ENCODE data around the gene ILKAP.

The ILKAP gene

GRCh38 chr2:238169048-238169707 is 34.3 kb downstream of the ILKAP start:
- ChIA-PET CTCF (no interaction called here), POLR2A (no interaction called here)
- Histone ChIP-seq H3K9me3 (ENCODE audit: control extremely low read depth in 1 of 5, control insufficient read depth in 4 of 5, insufficient read depth in 2 of 5, low read depth in 1 of 5, low read length in 4 of 5) (no peaks in the 10 kb centered on the region), H3K4me3 (ENCODE audit: control insufficient read depth in 1 of 7, extremely low read depth in 1 of 7, insufficient read depth in 4 of 7, low read depth in 2 of 7, low read length in 6 of 7) (no peak overlapping the region), H3K36me3 (ENCODE audit: control insufficient read depth in 4 of 4, insufficient read depth in 4 of 4, low read length in 3 of 4) (peaks cover 2 to 52% (median 34%) of the 10 kb centered on the region in 4 experiments), H3K27ac (ENCODE audit: insufficient read depth in 1 of 2, low read depth in 1 of 2, low read length in 2 of 2, poor library complexity in 1 of 2, severe bottlenecking in 2 of 2) (no peak overlapping the region), H3K27me3 (replicated peaks in 2 of 5; ENCODE audit: control insufficient read depth in 4 of 5, insufficient read depth in 5 of 5, low read length in 4 of 5) (peaks cover 0 to 17% (median 2%) of the 10 kb centered on the region in 5 experiments), H3K4me1 (ENCODE audit: control extremely low read depth in 1 of 4, control insufficient read depth in 4 of 4, insufficient read depth in 4 of 4, low read length in 3 of 4) (peaks cover 0 to under 1% (median 0%) of the 10 kb centered on the region in 4 experiments)
- DNase-seq = no peak
- WGBS (ENCODE audit: insufficient coverage) = 86% methylated on average over 1 of the region's 6 CpGs

GRCh38 chr2:238168196-238169047 is 35.1 kb downstream of the ILKAP start:
- peaks cover 0 to 8% (median 5%) of the 10 kb centered on the region in 4 experiments for H3K4me1 ChIP-seq (ENCODE audit: control extremely low read depth in 1 of 4, control insufficient read depth in 4 of 4, insufficient read depth in 4 of 4, low read length in 3 of 4)
- no peak overlapping the region for H3K27ac ChIP-seq (ENCODE audit: insufficient read depth in 1 of 2, low read depth in 1 of 2, low read length in 2 of 2, poor library complexity in 1 of 2, severe bottlenecking in 2 of 2)
- WGBS (ENCODE audit: insufficient coverage) = 92% methylated on average over 2 of the region's 13 CpGs
- ChIA-PET CTCF (interaction anchor here (0.6 kb wide), 1 partner anchor 23 kb away, joined by 3 read pairs; no protein-coding TSS in a partner anchor), POLR2A (interaction anchor here (0.6 kb wide), 1 partner anchor 357 kb away, joined by 4 read pairs; no protein-coding TSS in a partner anchor)
- H3K9me3 ChIP-seq (ENCODE audit: control extremely low read depth in 1 of 5, control insufficient read depth in 4 of 5, insufficient read depth in 2 of 5, low read depth in 1 of 5, low read length in 4 of 5) = no peaks in the 10 kb centered on the region
- H3K4me3 ChIP-seq (ENCODE audit: control insufficient read depth in 1 of 7, extremely low read depth in 1 of 7, insufficient read depth in 4 of 7, low read depth in 2 of 7, low read length in 6 of 7) = no peak overlapping the region
- peak in 2 of 3 donors; percentile 21 to 32 for DNase-seq
- H3K36me3 ChIP-seq (ENCODE audit: control insufficient read depth in 4 of 4, insufficient read depth in 4 of 4, low read length in 3 of 4) = peaks cover 0 to 48% (median 29%) of the 10 kb centered on the region in 4 experiments
- H3K27me3 ChIP-seq (replicated peaks in 2 of 5; ENCODE audit: control insufficient read depth in 4 of 5, insufficient read depth in 5 of 5, low read length in 4 of 5) = peaks cover 0 to 24% (median 3%) of the 10 kb centered on the region in 5 experiments

- Histone ChIP-seq H3K27me3 (replicated peaks in 2 of 5; ENCODE audit: control insufficient read depth in 4 of 5, insufficient read depth in 5 of 5, low read length in 4 of 5) (peaks cover 0 to 31% (median 9%) of the 10 kb centered on the region in 5 experiments), H3K4me3 (ENCODE audit: control insufficient read depth in 1 of 7, extremely low read depth in 1 of 7, insufficient read depth in 4 of 7, low read depth in 2 of 7, low read length in 6 of 7) (no peak overlapping the region), H3K4me1 (ENCODE audit: control extremely low read depth in 1 of 4, control insufficient read depth in 4 of 4, insufficient read depth in 4 of 4, low read length in 3 of 4) (peaks cover 0 to 9% (median 7%) of the 10 kb centered on the region in 4 experiments), H3K27ac (ENCODE audit: insufficient read depth in 1 of 2, low read depth in 1 of 2, low read length in 2 of 2, poor library complexity in 1 of 2, severe bottlenecking in 2 of 2) (no peak overlapping the region), H3K9me3 (ENCODE audit: control extremely low read depth in 1 of 5, control insufficient read depth in 4 of 5, insufficient read depth in 2 of 5, low read depth in 1 of 5, low read length in 4 of 5) (no peaks in the 10 kb centered on the region), H3K36me3 (ENCODE audit: control insufficient read depth in 4 of 4, insufficient read depth in 4 of 4, low read length in 3 of 4) (peaks cover 0 to 42% (median 24%) of the 10 kb centered on the region in 4 experiments)
- DNase-seq = no peak
- WGBS (ENCODE audit: insufficient coverage) = 85% methylated on average over 7 of the region's 8 CpGs
- ChIA-PET POLR2A (no interaction called here), CTCF (interaction anchor here (0.6 kb wide), 1 partner anchor 22 kb away, joined by 3 read pairs; no protein-coding TSS in a partner anchor)
These were observed 35.7 kb downstream of the ILKAP start for GRCh38 chr2:238167761-238168160.

- Histone ChIP-seq H3K27ac (ENCODE audit: insufficient read depth in 1 of 2, low read depth in 1 of 2, low read length in 2 of 2, poor library complexity in 1 of 2, severe bottlenecking in 2 of 2) (no peak overlapping the region), H3K27me3 (replicated peaks in 2 of 5; ENCODE audit: control insufficient read depth in 4 of 5, insufficient read depth in 5 of 5, low read length in 4 of 5) (peaks cover 0 to 35% (median 13%) of the 10 kb centered on the region in 5 experiments), H3K4me3 (ENCODE audit: control insufficient read depth in 1 of 7, extremely low read depth in 1 of 7, insufficient read depth in 4 of 7, low read depth in 2 of 7, low read length in 6 of 7) (no peak overlapping the region), H3K9me3 (ENCODE audit: control extremely low read depth in 1 of 5, control insufficient read depth in 4 of 5, insufficient read depth in 2 of 5, low read depth in 1 of 5, low read length in 4 of 5) (no peaks in the 10 kb centered on the region), H3K4me1 (ENCODE audit: control extremely low read depth in 1 of 4, control insufficient read depth in 4 of 4, insufficient read depth in 4 of 4, low read length in 3 of 4) (peaks cover 0 to 9% (median 7%) of the 10 kb centered on the region in 4 experiments), H3K36me3 (ENCODE audit: control insufficient read depth in 4 of 4, insufficient read depth in 4 of 4, low read length in 3 of 4) (peaks cover 0 to 37% (median 19%) of the 10 kb centered on the region in 4 experiments)
- DNase-seq = no peak
- ChIA-PET CTCF (interaction anchor here (0.6 kb wide), 1 partner anchor 22 kb away, joined by 3 read pairs; no protein-coding TSS in a partner anchor), POLR2A (no interaction called here)
- WGBS (ENCODE audit: insufficient coverage) = 98% methylated on average over 5 of the region's 7 CpGs
These were observed 36.2 kb downstream of the ILKAP start for GRCh38 chr2:238167344-238167715.

- no peak overlapping the region for H3K27ac ChIP-seq (ENCODE audit: insufficient read depth in 1 of 2, low read depth in 1 of 2, low read length in 2 of 2, poor library complexity in 1 of 2, severe bottlenecking in 2 of 2)
- H3K4me3 ChIP-seq (ENCODE audit: control insufficient read depth in 1 of 7, extremely low read depth in 1 of 7, insufficient read depth in 4 of 7, low read depth in 2 of 7, low read length in 6 of 7) = no peak overlapping the region
- 92% methylated on average over 24 of the region's 24 CpGs for WGBS (ENCODE audit: insufficient coverage)
- H3K27me3 ChIP-seq (replicated peaks in 2 of 5; ENCODE audit: control insufficient read depth in 4 of 5, insufficient read depth in 5 of 5, low read length in 4 of 5) = peaks cover 0 to 42% (median 14%) of the 10 kb centered on the region in 5 experiments
- CTCF ChIA-PET = no interaction called here
- peaks cover 0 to 9% (median 7%) of the 10 kb centered on the region in 4 experiments for H3K4me1 ChIP-seq (ENCODE audit: control extremely low read depth in 1 of 4, control insufficient read depth in 4 of 4, insufficient read depth in 4 of 4, low read length in 3 of 4)
- POLR2A ChIA-PET = no interaction called here
- no peak for DNase-seq
- peaks cover 0 to 32% (median 16%) of the 10 kb centered on the region in 4 experiments for H3K36me3 ChIP-seq (ENCODE audit: control insufficient read depth in 4 of 4, insufficient read depth in 4 of 4, low read length in 3 of 4)
- no peaks in the 10 kb centered on the region for H3K9me3 ChIP-seq (ENCODE audit: control extremely low read depth in 1 of 5, control insufficient read depth in 4 of 5, insufficient read depth in 2 of 5, low read depth in 1 of 5, low read length in 4 of 5)
These were observed 36.8 kb downstream of the ILKAP start for GRCh38 chr2:238166391-238167343.

GRCh38 chr2:238165288-238165921 is 38.1 kb downstream of the ILKAP start:
- ChIA-PET CTCF (no interaction called here), POLR2A (interaction anchor here (0.7 kb wide), 1 partner anchor 9 kb away, joined by 5 read pairs; no protein-coding TSS in a partner anchor)
- H3K36me3 ChIP-seq (ENCODE audit: control insufficient read depth in 4 of 4, insufficient read depth in 4 of 4, low read length in 3 of 4) = peaks cover 0 to 24% (median 12%) of the 10 kb centered on the region in 4 experiments
- no peaks in the 10 kb centered on the region for H3K9me3 ChIP-seq (ENCODE audit: control extremely low read depth in 1 of 5, control insufficient read depth in 4 of 5, insufficient read depth in 2 of 5, low read depth in 1 of 5, low read length in 4 of 5)
- H3K4me1 ChIP-seq (ENCODE audit: control extremely low read depth in 1 of 4, control insufficient read depth in 4 of 4, insufficient read depth in 4 of 4, low read length in 3 of 4) = peaks cover 0 to 11% (median 10%) of the 10 kb centered on the region in 4 experiments
- DNase-seq = no peak
- WGBS (ENCODE audit: insufficient coverage) = 96% methylated on average over 9 of the region's 12 CpGs
- no peak overlapping the region for H3K4me3 ChIP-seq (ENCODE audit: control insufficient read depth in 1 of 7, extremely low read depth in 1 of 7, insufficient read depth in 4 of 7, low read depth in 2 of 7, low read length in 6 of 7)
- H3K27me3 ChIP-seq (replicated peaks in 2 of 5; ENCODE audit: control insufficient read depth in 4 of 5, insufficient read depth in 5 of 5, low read length in 4 of 5) = peaks cover 0 to 54% (median 14%) of the 10 kb centered on the region in 5 experiments
- H3K27ac ChIP-seq (ENCODE audit: insufficient read depth in 1 of 2, low read depth in 1 of 2, low read length in 2 of 2, poor library complexity in 1 of 2, severe bottlenecking in 2 of 2) = no peak overlapping the region
